GM12878 (cell line): ENCODE data around the gene TTYH1.
"Not testable (repeated sequence)": the region's sequence is repeated elsewhere in the genome, so short reads cannot be mapped to it uniquely, and the experiment has no call there.

Experiments
- ASH2L ChIP-seq: fragments of 300-600, 200-600 bp; sonication (generic); IDR thresholded peaks from 2 replicates; pipeline ENCODE4 v1.6.1; 2017; ENCODE audit warnings: low read depth, mild to moderate bottlenecking, borderline replicate concordance
- FOXM1 ChIP-seq: IDR thresholded peaks from 2 replicates; pipeline ENCODE4 v1.6.1; 2012; ENCODE audit warnings: low read depth, mild to moderate bottlenecking, inconsistent platforms, low read length, moderate library complexity
- NFIC ChIP-seq: IDR thresholded peaks from 2 replicates; pipeline ENCODE4 v1.6.1; 2012; ENCODE audit warnings: low read depth, mild to moderate bottlenecking, inconsistent platforms, low read length, moderate library complexity
- POLR2A ChIP-seq: IDR thresholded peaks from 2 replicates; pipeline ENCODE4 v1.6.1; 2011; ENCODE audit warnings: low read depth, mild to moderate bottlenecking, low read length
- POLR2AphosphoS5 ChIP-seq: IDR thresholded peaks from 2 replicates; pipeline ENCODE4 v1.6.1; 2011; ENCODE audit warnings: mild to moderate bottlenecking, low read length, inconsistent platforms
- RAD21 ChIP-seq: IDR thresholded peaks from 2 replicates; pipeline ENCODE4 v1.6.1; 2011; ENCODE audit warnings: mild to moderate bottlenecking, low read depth, low read length, moderate library complexity; ENCODE audit not compliant: insufficient read depth
- RELA ChIP-seq: fragments of 450-650 bp; IDR thresholded peaks from 2 replicates; pipeline ENCODE4 v1.8.0; 2014; ENCODE audit warnings: borderline replicate concordance; ENCODE audit not compliant: partially characterized antibody
- SIN3A ChIP-seq: IDR thresholded peaks from 2 replicates; pipeline ENCODE4 v1.6.1; 2012; ENCODE audit warnings: low read depth, low read length, improper control_type of control experiment
- YY1 ChIP-seq: IDR thresholded peaks from 2 replicates; pipeline ENCODE4 v1.6.1; 2011; ENCODE audit warnings: low read depth, mild to moderate bottlenecking, low read length
- ZZZ3 ChIP-seq: IDR thresholded peaks from 2 replicates; pipeline ENCODE4 v1.6.1; 2011; ENCODE audit warnings: low read depth; ENCODE audit not compliant: control insufficient read depth, insufficient read length
- TF ChIP-seq, protein P1 (sequence below): IDR thresholded peaks from 2 replicates; pipeline ENCODE4 v1.6.1; 2012; ENCODE audit warnings: improper control_type of control experiment, low read depth, low read length; ENCODE audit not compliant: insufficient replicate concordance
- TF ChIP-seq, protein P2 (sequence below), 3 experiments: IDR thresholded peaks in 2 of 3; conservative IDR thresholded peaks in 1 of 3; 2 replicates each; pipeline ENCODE4 v1.5.1; 2011; ENCODE audit warnings: low read depth in 3 of 3, low read length in 3 of 3, mild to moderate bottlenecking in 3 of 3, control low read depth in 2 of 3, moderate library complexity in 2 of 3, inconsistent platforms in 1 of 3, mixed read lengths in 1 of 3; ENCODE audit not compliant: control insufficient read depth in 2 of 3, insufficient read depth in 1 of 3; ENCODE audit errors: extremely low read depth in 1 of 3

DNA sequence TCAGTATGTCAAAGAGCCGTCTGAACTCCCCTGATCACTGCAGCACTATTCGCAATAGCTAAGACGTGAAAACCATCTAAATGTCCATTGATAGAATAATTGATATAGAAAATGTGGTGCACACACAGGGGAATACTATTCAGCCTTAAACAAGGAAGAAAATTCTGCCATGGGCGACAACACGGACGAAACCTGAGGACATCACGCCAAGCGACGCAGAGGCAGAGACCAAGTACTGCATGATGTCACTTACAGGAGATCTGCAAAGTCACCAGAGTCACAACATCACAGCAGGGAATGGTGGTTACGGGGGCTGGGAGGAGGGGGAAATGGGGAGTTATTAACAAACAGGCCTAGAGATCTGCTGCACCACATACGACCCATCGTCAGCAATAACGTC lies 49.5 kb upstream of the TTYH1 start:
- not testable (repeated sequence) for TF ChIP-seq RELA, POLR2A, SIN3A, YY1, NFIC, FOXM1, ASH2L, RAD21, ZZZ3, POLR2AphosphoS5
- TF ChIP-seq, protein P1, sequence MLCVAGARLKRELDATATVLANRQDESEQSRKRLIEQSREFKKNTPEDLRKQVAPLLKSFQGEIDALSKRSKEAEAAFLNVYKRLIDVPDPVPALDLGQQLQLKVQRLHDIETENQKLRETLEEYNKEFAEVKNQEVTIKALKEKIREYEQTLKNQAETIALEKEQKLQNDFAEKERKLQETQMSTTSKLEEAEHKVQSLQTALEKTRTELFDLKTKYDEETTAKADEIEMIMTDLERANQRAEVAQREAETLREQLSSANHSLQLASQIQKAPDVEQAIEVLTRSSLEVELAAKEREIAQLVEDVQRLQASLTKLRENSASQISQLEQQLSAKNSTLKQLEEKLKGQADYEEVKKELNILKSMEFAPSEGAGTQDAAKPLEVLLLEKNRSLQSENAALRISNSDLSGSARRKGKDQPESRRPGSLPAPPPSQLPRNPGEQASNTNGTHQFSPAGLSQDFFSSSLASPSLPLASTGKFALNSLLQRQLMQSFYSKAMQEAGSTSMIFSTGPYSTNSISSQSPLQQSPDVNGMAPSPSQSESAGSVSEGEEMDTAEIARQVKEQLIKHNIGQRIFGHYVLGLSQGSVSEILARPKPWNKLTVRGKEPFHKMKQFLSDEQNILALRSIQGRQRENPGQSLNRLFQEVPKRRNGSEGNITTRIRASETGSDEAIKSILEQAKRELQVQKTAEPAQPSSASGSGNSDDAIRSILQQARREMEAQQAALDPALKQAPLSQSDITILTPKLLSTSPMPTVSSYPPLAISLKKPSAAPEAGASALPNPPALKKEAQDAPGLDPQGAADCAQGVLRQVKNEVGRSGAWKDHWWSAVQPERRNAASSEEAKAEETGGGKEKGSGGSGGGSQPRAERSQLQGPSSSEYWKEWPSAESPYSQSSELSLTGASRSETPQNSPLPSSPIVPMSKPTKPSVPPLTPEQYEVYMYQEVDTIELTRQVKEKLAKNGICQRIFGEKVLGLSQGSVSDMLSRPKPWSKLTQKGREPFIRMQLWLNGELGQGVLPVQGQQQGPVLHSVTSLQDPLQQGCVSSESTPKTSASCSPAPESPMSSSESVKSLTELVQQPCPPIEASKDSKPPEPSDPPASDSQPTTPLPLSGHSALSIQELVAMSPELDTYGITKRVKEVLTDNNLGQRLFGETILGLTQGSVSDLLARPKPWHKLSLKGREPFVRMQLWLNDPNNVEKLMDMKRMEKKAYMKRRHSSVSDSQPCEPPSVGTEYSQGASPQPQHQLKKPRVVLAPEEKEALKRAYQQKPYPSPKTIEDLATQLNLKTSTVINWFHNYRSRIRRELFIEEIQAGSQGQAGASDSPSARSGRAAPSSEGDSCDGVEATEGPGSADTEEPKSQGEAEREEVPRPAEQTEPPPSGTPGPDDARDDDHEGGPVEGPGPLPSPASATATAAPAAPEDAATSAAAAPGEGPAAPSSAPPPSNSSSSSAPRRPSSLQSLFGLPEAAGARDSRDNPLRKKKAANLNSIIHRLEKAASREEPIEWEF, result not testable (repeated sequence)
- TF ChIP-seq, protein P2, sequence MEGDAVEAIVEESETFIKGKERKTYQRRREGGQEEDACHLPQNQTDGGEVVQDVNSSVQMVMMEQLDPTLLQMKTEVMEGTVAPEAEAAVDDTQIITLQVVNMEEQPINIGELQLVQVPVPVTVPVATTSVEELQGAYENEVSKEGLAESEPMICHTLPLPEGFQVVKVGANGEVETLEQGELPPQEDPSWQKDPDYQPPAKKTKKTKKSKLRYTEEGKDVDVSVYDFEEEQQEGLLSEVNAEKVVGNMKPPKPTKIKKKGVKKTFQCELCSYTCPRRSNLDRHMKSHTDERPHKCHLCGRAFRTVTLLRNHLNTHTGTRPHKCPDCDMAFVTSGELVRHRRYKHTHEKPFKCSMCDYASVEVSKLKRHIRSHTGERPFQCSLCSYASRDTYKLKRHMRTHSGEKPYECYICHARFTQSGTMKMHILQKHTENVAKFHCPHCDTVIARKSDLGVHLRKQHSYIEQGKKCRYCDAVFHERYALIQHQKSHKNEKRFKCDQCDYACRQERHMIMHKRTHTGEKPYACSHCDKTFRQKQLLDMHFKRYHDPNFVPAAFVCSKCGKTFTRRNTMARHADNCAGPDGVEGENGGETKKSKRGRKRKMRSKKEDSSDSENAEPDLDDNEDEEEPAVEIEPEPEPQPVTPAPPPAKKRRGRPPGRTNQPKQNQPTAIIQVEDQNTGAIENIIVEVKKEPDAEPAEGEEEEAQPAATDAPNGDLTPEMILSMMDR (IDR thresholded peaks at IDR 0.05 in 2 of 3, conservative IDR thresholded peaks at IDR 0.05 in 1 of 3; ENCODE audit: control insufficient read depth in 2 of 3, extremely low read depth in 1 of 3, insufficient read depth in 1 of 3, low read depth in 3 of 3, low read length in 3 of 3), result not testable (repeated sequence)
